Anterior cingulate cortex (tissue), 58 donors: ENCODE data around the gene PPP1R1C.

Experiments
- DNase-seq, 58 donors: peaks; one replicate each; lab custom pipeline; 2025; lab: John Stamatoyannopoulos, UW

Gene PPP1R1C

GRCh38 chr2:182088681-182089320 is 103.1 kb downstream of the PPP1R1C start:
- no peak for DNase-seq

DNA sequence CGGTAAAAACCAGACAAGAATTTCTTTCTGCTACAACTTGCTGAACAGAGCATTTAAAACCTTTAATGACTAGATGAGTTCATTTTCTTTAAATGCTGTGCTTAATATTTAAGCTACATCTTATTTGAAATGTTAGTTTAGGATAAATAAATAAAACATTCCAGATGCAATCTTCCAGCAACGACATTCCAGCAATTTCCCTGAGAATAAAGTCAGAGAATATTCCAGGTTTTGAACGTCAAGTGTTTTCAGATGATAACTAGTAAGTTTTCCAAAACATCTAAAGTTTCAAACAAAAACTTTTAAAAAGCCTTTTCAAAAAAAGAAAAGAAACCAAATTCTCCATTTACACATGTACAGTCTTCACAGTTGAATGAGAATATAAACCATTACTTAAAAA is 104.8 kb downstream of the PPP1R1C start:
- no peak for DNase-seq

- no peak for DNase-seq
Observed at GRCh38 chr2:182097571-182098164, 112.0 kb downstream of the PPP1R1C start.

DNA sequence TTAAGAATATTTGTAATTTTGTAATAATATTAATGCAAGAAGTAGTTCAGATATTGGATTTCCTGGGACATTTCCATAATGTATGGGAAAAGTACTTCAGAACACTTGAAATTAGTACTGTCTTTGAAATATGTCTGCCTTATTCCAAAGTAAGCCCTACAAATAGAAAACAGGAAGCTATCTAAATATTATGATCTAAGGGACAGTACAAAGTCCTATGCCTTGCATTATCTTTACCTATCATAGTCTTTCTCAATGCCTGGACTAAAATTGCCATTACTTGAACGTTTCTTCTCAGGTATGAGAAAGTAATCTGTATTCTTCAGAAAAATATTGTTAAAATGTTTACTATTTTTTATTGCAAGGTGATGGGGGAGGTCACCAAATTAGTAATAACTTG is 113.0 kb downstream of the PPP1R1C start:
- no peak for DNase-seq

GRCh38 chr2:182101263-182101662 is 115.6 kb downstream of the PPP1R1C start:
- DNase-seq: no peak

GRCh38 chr2:182103526-182103925 is 117.9 kb downstream of the PPP1R1C start:
- DNase-seq: peak in 3 of 58 donors; percentile 2 to 27 (median 6)

DNA sequence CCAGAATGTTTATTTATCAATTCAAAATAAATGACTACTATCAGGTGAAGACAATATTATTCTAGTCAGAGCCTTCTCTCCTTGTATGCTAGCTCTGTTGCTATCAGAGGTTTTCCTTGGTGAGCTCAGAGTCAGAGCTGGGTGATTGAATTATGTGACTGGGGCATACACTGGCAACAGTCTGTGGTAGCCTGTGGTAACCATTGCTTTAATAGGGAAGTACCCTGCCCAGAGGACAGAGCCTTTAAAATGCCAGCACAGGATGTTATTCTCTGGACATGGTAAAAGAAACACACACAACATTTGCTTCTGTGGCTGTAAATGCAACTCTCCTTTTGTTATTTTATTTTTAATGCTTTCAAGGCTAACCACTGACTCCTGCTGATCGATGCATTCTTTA is 124.7 kb downstream of the PPP1R1C start:
- peak in 1 of 58 donors; percentile 13 for DNase-seq

DNA sequence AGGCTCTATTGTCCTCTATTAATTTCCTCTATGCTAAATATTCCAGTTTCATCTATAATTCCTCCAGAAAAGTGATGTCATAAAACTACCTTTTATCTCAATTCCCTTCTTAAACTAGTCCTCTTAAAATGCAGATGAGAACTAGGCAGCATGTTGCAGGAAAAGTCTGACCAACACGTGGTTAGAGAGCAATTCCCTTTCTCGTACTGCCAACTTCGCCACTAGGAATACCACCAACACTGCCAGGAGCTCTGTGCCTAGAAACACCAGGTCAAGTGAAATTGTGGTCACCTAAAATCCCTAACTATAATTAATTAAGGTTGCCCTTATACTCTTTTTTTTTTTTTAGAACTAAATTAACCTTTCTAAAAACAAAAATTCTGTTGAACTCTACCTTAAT is 127.7 kb downstream of the PPP1R1C start:
- peak in 1 of 58 donors; percentile 1 for DNase-seq

GRCh38 chr2:182115258-182115657 is 129.6 kb downstream of the PPP1R1C start:
- no peak for DNase-seq

DNA sequence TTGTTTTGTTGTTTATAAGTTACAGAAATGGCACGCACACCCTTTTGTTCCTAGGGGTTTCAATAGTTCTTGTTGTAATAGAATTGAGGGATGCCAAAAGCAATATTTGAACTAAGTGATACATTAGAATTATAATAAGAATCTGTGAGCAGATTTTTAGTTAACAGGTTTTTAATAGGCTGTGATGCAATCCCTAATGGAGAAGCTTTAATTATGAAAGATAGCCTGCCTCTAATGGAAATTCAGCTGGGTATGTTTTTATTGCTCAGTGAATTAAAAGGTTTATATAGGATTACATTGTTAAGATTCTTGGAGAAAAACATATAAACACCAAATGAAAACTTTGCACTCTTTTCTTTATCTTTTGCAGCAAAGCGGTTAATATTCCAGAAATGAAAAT is 131.1 kb downstream of the PPP1R1C start:
- DNase-seq: no peak

DNA sequence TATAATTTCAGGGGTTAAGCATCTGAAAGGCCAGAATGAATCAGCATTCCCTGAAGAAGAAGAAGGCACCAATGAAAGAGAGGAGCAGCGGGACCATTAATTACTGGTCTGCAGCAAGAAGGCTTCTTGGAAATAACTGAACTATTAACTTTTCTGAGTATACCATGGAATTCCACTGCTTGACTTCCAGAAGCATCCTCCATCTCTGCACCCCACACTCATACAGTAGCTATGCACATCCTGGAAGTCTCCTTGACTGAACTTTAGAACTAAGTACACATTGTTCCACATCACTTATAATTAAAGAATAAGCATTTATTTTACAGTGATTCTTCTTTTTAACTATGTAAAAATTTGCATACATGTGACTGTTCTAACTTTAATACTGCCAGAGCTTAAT is 131.5 kb downstream of the PPP1R1C start:
- no peak for DNase-seq

- DNase-seq: no peak
Observed at GRCh38 chr2:182128821-182129707, 143.4 kb downstream of the PPP1R1C start.

- DNase-seq: no peak
Observed at GRCh38 chr2:182132605-182133004, 147.0 kb downstream of the PPP1R1C start.

DNA sequence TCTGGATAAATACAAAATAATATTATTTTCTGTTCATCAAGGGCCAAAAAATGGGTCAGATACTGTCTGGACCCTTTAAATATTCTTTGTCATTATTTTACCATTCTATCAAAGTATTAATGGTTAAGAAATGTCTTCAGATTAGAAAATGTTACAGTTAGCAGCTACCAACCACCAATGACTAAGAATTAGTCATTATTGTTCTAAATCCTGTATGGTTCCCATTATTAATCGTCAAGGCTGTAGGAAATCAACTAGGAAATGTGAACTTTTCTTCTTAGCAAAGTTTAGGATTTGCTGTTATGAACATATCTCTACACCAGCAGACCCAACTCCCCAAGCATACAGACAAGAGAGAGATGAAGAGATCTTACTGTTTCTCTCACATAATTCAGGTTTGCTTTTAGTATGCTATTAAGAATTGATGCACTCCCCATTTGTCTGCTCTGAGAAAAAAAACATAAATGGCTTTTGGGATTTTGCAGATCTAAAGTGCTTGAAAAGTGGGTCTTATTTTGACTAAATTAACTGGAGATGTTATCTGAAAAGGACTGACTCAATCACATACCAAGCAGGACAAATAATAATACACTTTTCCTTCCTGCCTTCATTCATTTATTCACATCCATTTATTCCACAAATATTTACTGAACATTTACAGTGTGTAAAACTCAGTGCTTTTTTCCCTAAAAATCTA is 147.7 kb downstream of the PPP1R1C start:
- no peak for DNase-seq

DNA sequence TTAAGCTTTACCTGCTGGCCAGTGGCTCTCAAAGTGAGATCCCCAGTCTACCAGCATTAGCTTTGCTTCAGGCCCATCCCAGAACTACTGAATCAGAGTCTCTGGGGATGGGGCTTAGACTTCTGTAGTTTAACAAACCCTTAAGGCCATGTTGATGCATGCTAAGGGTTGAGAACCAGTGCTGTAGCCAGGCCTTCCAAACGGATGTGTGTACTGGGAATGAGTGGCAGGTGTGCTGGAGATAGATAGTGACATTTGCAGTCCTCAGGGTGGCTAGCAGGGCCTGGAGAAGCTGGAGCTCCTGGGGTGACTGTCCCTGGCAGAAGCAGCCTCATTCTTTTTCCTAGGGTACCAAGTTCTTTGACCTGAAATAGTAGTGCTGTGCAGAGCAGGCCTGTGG is 148.5 kb downstream of the PPP1R1C start:
- DNase-seq: no peak

DNA sequence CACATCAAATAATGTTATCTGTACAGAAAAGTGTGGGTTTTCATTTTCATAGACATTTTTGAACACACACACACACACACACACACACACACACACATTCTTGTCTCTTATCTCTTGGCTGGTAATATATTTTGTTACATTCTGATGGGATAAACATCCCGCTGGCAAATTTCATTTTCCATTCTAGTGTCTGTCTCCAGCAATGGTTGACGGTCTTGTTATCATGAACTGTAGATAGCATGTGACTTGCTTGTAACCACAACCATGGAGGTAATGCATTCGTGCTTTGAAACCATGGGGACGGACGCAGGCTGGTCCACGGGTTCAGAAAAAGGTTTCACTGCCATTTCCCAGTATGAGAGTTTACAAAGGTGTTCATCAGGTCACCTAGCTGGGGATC is 156.4 kb downstream of the PPP1R1C start:
- no peak for DNase-seq

GRCh38 chr2:182144041-182144775 is 158.6 kb downstream of the PPP1R1C start:
- DNase-seq: no peak

- peak in 4 of 58 donors; percentile 1 to 17 (median 8) for DNase-seq
Observed at GRCh38 chr2:182144776-182145165, 159.1 kb downstream of the PPP1R1C start.

GRCh38 chr2:182148344-182148743 is 162.7 kb downstream of the PPP1R1C start:
- peak in 5 of 58 donors; percentile 1 to 37 (median 12) for DNase-seq

- peak in 1 of 58 donors; percentile 32 for DNase-seq
Observed at GRCh38 chr2:182163878-182164277, 178.2 kb downstream of the PPP1R1C start.
